Measurements from ENCODE around the gene SSX2IP.

DNA sequence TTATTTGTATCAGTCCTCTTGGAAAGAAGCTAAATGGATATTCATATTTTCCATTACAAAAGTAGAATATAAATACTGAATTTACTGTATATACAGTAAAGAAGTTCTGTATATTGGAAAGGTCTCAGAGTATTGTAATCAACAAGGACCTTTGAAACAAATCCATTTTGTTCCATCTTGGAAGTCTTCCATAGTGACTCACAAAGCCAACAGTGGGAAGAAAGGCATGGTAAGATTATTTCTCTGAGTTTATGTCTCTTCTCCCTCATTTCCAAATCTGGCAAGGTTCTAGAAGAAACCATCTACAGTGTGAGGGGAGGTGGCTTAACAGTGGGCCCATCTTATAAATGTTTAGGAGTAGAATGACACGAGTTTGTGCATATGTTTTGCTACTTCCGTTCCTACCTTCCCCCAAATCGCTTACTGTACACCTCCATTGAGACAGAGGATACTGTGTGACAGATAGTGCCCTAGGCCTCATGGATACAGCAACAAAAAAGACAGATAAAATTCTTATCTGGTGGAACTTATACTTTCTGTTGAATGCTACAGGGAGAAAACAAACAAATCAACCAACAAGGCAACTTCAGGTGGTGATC is 22.1 kb upstream of the SSX2IP start:
- TF ChIP-seq, protein P1, sequence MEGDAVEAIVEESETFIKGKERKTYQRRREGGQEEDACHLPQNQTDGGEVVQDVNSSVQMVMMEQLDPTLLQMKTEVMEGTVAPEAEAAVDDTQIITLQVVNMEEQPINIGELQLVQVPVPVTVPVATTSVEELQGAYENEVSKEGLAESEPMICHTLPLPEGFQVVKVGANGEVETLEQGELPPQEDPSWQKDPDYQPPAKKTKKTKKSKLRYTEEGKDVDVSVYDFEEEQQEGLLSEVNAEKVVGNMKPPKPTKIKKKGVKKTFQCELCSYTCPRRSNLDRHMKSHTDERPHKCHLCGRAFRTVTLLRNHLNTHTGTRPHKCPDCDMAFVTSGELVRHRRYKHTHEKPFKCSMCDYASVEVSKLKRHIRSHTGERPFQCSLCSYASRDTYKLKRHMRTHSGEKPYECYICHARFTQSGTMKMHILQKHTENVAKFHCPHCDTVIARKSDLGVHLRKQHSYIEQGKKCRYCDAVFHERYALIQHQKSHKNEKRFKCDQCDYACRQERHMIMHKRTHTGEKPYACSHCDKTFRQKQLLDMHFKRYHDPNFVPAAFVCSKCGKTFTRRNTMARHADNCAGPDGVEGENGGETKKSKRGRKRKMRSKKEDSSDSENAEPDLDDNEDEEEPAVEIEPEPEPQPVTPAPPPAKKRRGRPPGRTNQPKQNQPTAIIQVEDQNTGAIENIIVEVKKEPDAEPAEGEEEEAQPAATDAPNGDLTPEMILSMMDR (IDR thresholded peaks at IDR 0.05 in 8 of 11, conservative IDR thresholded peaks at IDR 0.05 in 3 of 11), result no peak
- TF ChIP-seq POLR2AphosphoS5 (IDR thresholded peaks at IDR 0.05) (no peak), POLR2A (IDR thresholded peaks at IDR 0.05) (no peak)
